CD4-positive, alpha-beta T cell treated with Interleukin-1 beta for 1 hour (primary cell): ENCODE data around the gene CEMIP2.
A peak's percentile ranks its signal among the peaks of the same experiment; 100 is the strongest.
"Not testable (repeated sequence)": the region's sequence is repeated elsewhere in the genome, so short reads cannot be mapped to it uniquely, and the experiment has no call there.

Experiments used
- DNase-seq, 2 donors: peaks; one replicate each; pipeline ENCODE4 v3.0.0-alpha.2; 2020 to 2022

CEMIP2 gene, protein sequence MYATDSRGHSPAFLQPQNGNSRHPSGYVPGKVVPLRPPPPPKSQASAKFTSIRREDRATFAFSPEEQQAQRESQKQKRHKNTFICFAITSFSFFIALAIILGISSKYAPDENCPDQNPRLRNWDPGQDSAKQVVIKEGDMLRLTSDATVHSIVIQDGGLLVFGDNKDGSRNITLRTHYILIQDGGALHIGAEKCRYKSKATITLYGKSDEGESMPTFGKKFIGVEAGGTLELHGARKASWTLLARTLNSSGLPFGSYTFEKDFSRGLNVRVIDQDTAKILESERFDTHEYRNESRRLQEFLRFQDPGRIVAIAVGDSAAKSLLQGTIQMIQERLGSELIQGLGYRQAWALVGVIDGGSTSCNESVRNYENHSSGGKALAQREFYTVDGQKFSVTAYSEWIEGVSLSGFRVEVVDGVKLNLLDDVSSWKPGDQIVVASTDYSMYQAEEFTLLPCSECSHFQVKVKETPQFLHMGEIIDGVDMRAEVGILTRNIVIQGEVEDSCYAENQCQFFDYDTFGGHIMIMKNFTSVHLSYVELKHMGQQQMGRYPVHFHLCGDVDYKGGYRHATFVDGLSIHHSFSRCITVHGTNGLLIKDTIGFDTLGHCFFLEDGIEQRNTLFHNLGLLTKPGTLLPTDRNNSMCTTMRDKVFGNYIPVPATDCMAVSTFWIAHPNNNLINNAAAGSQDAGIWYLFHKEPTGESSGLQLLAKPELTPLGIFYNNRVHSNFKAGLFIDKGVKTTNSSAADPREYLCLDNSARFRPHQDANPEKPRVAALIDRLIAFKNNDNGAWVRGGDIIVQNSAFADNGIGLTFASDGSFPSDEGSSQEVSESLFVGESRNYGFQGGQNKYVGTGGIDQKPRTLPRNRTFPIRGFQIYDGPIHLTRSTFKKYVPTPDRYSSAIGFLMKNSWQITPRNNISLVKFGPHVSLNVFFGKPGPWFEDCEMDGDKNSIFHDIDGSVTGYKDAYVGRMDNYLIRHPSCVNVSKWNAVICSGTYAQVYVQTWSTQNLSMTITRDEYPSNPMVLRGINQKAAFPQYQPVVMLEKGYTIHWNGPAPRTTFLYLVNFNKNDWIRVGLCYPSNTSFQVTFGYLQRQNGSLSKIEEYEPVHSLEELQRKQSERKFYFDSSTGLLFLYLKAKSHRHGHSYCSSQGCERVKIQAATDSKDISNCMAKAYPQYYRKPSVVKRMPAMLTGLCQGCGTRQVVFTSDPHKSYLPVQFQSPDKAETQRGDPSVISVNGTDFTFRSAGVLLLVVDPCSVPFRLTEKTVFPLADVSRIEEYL (N-terminal part only)

DNA sequence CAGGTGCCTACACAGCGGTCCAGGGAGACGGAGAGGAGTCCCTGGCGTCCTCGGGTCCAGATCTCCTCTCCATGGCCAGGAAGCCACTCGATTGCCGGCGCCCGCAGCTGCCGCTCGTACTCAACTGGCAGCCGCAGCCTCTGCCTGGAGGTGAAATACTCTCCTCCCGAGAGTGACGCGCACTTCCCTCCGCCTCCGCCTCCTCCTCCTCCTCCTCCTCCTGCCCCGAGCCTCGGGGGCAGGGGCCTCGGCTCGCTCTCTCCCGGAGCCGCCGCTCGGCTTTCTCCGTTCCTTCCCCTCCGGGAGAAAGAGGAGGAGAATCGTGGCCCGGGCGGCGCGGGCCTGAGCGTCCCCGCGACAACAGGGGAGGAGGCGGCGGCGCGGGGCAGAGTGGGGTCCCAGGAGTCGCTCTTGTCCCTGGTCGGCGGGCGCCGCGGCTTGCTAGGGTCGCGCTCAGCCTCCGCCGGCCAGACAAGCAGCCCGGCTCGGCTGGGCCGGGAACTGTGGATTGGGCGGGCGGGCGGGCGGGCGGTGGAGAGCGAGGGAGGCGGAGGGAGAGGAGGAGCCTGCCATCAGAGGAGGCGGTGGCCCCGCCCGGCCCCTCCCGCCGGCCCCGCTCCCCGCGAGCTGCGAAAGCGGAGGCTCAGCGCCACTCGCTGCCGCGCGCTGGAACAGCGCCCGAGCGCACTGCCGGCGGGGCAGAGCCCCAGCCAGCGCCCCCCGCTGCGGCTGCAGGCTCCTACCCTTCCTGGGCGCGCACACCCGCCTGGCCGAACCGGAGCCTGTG, at the start of gene CEMIP2:
TSS of gene CEMIP2 (minus strand) at position 126 of the 787 bp plus-strand sequence. CDS start 18,140 bp downstream, outside the sequence.
- peak; percentile 89 to 90 for DNase-seq

DNA sequence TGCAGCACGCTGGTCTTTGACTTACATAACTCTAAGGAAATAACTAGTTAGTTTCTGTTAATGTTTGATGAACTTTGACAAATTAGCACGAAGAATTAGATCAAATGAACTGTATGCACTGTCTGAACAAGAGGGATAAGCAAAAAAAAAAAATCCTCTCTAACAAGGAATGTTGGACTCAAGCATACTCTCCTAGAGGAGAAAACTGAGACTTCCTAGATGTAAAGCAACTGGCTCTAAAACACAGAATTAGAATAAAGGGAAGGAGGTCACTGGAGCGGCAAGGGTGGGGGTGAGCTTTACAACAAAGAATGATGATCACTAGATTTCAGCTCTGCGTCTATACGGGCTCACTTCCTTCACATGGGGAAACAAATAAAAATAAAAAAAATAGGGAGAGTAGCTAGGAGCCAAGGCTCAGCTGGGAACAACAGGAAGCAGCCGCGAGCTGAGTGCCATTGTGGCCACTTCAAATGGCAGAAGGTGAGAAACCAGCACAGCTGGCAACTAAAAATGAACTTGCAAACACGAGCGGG, 48.7 kb upstream of the CEMIP2 start:
- DNase-seq, result no peak

DNA sequence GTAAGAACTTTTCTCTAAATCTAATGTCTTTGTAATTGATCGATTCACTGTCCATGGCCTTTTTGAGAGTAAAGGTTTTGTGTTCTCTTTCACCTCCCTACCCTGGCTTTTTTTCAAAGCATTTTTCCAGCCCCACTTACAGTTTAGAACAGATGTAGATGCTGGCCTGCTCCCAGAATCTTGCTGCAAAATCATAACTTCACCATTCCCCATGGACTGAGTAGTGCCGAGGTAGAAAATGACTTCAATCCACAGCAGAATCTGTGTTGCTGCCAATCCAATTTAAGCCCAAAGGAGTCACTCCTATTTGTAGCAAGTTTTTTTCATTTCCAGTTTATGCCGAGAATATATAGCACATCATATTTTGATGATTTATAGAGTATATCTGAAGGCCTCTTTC, 46.5 kb upstream of the CEMIP2 start:
- DNase-seq, result no peak

DNA sequence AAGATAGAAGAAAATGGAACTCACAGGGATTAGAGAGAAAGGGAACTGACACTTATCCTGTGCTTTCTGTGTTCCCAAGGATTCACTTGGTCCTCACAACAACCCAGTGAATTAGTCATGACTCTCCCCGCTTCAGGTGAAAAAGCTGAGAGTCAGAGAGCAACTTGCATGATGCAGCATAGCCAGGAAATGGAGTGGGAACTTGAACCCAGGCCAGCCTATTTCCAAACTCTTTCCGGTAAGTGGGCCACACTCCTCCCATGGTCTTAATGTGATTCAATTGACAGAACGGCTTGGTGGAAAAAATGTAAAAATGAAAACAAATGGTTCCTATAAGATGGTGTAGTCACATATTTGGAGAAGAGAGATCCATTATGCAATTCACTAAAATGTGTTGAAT, 45.9 kb upstream of the CEMIP2 start:
- no peak for DNase-seq

DNA sequence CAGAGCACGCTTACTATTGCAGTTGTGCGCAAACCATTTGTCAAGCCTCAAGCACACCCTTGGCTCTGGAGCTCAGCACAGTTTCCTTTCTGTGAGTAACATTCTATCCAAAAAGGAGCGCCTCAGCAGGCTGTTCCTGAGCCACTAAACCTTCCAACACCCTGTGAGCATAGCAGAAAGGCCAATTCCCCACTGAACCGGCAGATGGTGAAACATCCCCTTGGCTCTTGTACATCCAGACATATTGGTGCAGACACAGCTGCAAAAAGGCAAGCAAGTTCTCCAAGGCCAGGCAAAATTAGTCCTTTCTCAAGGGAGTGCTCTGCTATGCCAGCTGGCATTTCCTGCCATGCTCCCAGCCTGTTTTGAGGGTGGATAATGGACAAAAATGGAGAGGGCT, 44.1 kb upstream of the CEMIP2 start:
- no peak for DNase-seq

DNA sequence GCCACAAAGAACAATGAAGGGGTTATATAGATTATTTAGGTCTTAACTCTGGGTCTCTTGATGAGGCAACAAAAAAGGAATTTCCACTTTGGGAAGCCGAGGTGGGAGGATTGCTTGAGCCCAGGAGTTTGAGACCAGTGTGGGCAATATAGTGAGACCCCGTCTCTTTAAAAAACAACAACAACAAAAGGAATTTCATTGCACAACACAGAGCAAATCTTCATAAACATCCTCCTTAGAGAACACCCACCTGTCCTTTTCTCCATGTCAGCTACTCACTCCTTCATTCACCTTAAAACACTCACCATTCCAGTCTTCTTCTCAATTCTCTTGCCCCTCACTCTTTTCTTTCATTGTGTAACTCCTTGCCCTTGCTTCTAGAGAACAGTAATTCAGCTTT, 39.8 kb upstream of the CEMIP2 start:
- no peak for DNase-seq

DNA sequence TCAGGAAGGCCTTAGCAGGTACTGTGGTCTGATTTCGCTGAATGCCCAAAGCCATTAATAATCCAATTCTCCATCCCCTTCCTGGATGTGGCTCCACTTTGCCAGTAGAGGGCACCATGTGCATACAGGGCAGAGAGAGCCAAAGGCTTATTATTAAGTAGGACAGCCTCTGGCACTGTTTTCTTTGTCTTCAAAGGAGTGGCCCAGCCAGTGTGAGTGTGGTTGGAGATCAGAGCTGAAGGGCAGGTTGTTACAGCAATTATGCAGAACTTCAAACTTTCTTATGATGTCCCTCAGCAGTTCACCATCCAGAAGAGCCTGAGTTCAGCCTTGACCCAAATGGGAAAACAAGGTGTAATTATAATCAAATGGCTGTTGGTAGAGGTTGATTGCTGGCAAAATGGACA, 38.6 kb upstream of the CEMIP2 start:
- DNase-seq, result peak; percentile 71 to 75

DNA sequence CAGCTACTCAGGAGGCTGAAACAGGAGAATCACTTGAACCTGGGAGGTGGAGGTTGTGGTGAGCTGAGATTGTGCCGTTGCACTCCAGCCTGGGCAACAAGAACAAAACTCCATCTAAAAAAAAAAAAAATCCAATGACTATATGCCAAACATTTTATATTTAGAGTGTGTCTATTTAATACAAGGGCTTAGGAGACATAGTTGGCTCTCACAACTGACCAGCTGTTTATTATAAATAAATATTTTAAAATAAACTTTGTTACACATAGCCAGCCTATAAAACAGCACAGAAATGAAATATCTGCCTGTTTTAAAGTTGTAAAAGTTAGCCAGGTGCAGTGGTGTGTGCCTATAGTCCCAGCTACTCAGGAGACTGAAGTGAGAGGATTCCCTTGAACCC, 36.8 kb upstream of the CEMIP2 start:
- not testable (repeated sequence) for DNase-seq

DNA sequence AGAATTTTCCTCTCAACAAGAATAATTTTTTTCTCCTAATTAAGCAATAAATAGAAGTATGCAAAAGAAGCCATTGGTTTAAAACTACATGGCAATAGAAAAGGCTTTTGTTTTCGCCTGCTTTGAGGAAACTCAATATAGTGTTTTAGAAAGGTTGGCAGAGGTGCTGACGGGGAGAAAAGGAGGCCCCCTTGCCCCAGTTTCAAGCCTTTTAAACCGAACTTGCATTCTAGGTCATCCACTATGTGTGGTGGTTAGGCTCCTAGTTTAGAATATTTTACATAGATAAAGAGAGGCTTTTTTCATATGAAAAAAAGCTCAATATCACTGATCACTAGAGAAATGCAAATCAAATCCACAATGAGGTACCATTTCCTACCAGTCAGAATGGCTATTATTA, 33.5 kb upstream of the CEMIP2 start:
- DNase-seq, result no peak

DNA sequence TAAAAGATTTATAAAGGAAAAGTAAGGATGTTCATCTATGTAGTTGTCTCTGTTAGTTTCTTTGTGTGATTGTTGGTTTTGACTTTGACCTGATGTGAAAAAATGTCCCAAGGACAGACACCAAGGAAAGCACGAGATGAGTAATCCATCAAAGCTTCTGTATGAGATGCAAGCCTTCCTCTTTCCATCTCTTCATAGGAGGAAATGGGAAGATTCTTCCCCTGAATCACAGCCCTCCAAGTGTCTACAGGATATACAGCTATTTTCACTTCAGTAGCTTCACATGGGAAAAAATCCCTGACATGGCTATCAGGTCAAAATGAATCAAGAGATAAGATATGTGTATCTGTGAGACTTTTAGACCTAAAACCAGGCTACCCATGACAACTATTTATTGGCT, 29.0 kb upstream of the CEMIP2 start:
- no peak for DNase-seq

DNA sequence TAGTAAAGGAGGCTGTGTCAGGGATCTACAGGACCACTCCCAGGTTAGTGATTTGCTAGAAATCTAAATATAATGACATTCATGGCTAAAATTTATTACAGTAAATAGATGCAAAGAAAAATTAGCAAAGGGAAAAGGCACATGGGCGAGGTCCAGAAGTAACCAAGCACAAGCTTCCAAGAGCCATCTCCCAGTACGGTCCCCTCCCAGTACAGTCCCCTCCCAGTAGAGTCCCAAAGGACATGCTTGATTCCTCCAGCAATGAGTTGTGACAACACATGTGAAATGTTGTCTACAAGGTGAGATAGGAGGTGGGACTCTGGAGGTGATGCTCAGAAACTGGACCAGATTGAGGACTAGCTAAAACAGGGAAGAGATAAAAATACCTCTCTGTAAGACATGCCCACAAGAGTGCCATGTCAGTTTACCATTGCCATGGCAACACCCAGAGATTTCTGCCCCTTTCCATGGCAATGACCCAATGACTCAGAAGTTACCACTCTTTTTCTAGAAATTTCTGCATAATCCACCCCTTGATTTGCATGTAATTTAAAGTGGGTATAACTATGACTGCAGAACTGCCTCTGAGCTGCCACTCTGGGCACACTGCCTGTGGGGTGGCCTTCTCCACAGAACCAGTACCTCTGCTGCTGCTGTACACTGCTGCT, 27.9 kb upstream of the CEMIP2 start:
- DNase-seq, result peak; percentile 39 to 59

DNA sequence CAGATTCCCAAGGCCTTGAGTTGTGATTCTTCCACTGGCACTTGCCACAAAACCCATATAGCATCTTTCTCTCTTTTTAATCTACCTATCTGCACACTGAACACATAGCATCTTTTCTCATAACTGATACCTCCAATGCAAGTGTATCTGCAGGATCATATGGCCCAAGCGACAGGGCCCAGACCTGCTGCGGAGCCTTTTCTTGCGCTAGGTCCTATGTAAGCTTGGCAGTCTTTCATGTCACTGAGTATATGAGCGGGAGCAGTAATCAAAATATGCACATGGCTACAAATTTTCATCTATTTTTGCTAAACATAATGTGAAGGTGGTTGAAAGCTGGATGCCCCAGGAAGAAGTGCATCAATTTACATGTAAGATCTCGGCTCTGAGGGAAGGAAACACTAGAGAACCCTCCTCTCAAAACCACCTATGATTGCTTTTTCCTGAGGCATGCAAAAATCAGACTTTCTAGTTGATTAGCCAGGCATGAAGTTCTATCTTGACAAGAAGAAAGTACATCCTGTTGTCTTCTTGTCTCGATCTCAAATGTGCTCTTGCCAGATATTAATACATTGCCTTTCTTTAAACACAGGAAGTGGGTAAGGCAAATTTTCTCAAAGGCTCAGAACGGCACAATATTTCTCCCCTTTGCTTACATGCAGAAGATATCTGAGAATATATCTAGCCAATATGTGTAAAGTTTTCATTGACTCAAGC, 26.9 kb upstream of the CEMIP2 start:
- peak; percentile 12 to 63 for DNase-seq

DNA sequence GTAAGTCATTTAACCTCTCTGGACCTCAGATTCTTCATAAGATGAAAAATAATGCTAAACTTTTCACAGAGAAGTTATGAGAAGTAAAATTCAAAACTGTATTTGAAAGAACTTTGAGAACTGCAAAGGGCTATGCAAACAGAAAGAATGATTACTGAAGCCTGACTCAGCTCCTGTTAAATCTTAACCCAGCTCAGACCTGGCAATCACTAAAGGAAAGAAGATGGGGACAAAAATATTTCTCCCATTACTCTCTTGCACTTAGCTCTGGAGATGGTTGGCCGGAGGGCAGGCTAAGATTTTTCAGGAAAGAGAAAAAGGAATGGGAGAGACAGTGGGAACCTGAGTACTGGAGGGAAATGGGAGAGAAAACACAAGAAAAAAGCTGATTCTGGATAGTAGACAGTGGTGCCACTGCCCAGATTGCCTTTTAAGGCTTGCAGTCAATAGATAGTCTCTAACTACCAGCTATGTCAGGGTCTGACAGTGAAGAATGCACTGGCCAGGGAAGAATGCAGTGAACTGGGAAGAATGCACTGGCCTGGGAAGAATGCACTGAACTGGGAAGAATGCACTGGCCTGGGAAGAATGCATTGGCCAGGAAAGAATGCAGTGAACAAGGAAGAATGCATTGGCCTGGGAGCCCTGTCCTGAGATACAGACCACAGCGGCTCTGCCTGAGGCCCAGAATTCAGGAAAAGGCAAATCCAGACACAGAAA, 25.2 kb upstream of the CEMIP2 start:
- DNase-seq, result no peak

DNA sequence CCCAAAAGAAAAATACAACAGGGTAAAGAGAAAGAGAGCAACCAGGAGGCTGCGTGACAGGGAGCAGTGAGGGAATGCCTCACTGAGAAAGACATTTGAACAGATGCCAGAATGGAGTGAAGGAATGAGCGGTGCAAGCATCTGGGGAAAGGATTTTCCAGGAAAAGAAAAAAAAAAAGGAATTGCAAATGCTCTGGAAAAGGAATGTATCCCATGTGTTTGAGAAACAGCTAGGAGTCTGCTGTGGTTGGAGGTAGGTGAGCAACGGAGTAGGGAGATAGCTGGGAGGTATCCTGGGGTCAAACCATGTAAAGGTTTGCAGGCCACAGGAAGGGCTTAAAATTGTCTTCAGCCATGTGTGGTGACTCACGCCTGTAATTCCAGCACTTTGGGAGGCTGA, 23.6 kb upstream of the CEMIP2 start:
- DNase-seq, result no peak

DNA sequence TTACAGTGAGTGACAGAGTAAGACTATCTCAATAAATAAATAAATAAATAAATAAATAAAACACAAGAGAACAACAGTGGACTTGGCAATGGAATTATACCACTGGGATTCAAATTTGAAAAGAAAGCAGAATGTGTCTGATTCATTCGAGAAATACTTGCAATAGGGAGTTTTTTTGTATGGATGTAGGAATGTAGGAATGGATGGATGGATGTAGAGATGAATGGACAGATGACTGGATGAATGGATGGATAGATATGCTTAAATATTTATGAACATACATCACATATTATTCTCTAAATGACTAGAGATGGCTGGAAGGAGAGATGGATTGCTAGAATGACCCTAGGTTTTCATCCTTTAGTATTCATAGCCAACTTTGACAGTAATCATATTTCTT, 22.0 kb upstream of the CEMIP2 start:
- no peak for DNase-seq

DNA sequence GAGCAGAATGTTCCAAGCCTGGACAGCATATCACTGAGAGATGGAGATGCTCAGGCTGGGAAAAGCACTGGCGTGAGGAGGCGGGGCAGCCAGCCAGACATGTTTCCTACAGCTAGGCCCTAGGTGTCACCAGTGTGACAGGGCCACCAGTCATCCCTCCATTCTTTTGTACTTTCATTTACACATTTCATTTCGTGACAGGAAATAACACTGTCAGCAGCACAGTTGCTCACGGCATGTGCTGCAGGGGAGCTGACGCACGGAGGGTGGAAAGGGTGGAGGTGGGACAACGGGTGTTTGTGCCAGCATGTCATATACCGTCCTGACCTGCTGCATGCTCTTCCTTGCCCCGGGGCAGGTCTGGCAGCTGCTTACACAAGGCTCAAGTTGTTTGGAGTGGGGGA, 14.8 kb upstream of the CEMIP2 start:
- DNase-seq, result peak; percentile 87 to 91

DNA sequence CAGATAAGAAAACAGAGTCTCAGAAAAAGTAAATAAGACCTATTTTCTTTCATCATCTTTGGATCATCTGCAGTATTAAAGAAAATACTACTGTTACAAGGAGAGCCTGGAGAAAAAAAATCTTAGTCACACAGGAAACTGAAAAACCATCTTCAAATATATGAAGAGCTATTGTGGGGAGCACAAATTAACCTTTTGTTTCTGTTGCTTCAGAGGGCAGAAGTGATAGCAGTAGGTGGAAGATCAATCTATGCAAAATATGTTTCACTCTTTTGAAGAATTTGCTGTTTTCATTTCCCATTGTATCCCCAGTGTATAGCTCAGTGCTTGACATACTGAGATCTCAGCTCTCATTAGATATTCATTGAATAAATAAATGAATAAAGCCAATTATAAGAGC, 13.1 kb upstream of the CEMIP2 start:
- DNase-seq, result peak in 1 of 2 donors; percentile 24

DNA sequence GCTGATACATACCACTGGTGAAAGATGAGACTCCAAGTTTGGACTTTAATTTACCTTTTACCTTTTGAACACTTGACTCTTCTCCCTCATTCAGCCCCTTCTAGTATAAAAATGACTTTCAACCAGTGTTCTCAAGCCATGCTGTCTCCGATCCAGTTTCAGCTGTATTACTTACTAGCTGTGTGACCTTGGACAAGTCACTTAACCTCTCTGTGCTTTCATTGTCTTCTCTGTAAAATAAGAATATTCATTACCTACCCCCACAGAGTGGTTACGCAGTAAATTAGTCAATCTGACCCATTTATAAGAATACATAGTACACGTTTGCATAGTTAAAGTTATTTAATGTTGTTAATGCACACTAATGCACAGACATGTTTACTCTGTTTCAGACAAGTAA, 12.6 kb upstream of the CEMIP2 start:
- DNase-seq, result no peak

DNA sequence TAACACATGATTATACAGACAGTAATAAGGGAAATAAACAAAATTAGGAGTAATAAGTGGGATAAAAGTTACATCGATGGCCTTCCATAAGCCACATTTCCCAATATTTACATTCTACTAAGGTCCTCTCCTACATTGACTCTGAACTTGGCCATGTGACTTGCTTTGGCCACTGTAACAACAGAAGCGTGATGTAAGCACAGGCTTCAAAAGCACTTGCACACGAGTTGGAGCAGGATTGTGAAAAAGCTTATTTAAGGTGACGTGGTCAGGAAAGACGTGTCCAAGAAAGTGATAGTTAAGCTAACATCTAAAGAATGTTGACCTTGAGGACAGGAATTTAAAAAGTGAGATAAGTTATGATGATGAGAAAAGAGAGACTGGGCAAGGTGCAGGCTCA, 9.8 kb upstream of the CEMIP2 start:
- no peak for DNase-seq

DNA sequence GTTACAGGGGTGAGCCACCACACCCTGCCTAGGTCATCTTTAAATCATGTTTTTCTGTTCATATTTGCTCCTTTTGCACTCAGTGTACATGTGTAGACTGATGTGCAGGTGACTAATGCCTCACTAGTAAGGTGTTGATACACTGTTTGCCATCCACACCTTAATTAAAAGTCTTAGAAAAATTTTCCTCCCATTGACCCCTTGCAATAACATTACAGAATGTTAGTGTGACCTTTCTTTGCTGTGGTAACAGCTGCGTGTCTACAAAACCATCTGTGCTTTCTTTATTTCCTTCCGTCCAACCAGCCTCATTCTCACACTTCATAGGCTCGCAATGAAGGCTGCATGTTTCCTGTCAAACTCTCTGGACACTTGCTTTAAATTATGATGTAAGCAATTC, 6.6 kb upstream of the CEMIP2 start:
- no peak for DNase-seq
